H1 (cell line): ENCODE measurements around the gene ACKR2. TPM values are rescaled to one million over a fixed set of nuclear protein-coding genes. Genes with fewer than 3 reads are reported as not detected.

Source experiments
- CTCF ChIA-PET: fragments of 300-600 bp; sonication (Branson Sonifier 250); formaldehyde crosslinking; loops from one replicate; lab custom pipeline; 2021; ENCODE audit not compliant: partially characterized antibody; lab: Charles Lee
- POLR2A ChIA-PET: fragments of 300-600 bp; sonication (Branson Sonifier 250); formaldehyde crosslinking; loops from one replicate; lab custom pipeline; 2021; ENCODE audit warnings: inconsistent platforms; ENCODE audit not compliant: partially characterized antibody; lab: Charles Lee
- DNase-seq, 2 experiments: peaks; one replicate each; pipeline versions ENCODE4 v3.0.0 to v3.0.0-alpha.2; 2010 to 2022; ENCODE audit warnings: low spot score in 2 of 2, low read depth in 1 of 2, mixed read lengths in 1 of 2
- FAIRE-seq: peaks from 2 replicates; lab custom pipeline; 2011; peaks lifted over from hg19 to GRCh38; lab: Jason Lieb, UNC
- H2AFZ ChIP-seq: 2 replicates; pipeline ENCODE4 v1.8.1; 2012; ENCODE audit warnings: low read length, inconsistent platforms
- H2AK5ac ChIP-seq: 2 replicates; pipeline ENCODE4 v1.6.1; 2013; ENCODE audit warnings: low read depth, low read length
- H2BK120ac ChIP-seq: replicated peaks from 2 replicates; pipeline ENCODE3; 2013; ENCODE audit warnings: low read depth, low read length, inconsistent platforms
- H2BK12ac ChIP-seq: 2 replicates; pipeline ENCODE4 v1.6.1; 2013; ENCODE audit warnings: low read depth, low read length
- H2BK15ac ChIP-seq: 2 replicates; pipeline ENCODE4 v1.6.1; 2013; ENCODE audit warnings: low read length
- H2BK20ac ChIP-seq: 2 replicates; pipeline ENCODE4 v1.6.1; 2013; ENCODE audit warnings: low read length
- H2BK5ac ChIP-seq: 2 replicates; pipeline ENCODE4 v1.6.1; 2013; ENCODE audit warnings: low read depth, low read length
- H3K14ac ChIP-seq: 2 replicates; pipeline ENCODE4 v1.6.1; 2013; ENCODE audit warnings: inconsistent platforms; ENCODE audit not compliant: insufficient read length
- H3K18ac ChIP-seq: 2 replicates; pipeline ENCODE4 v1.6.1; 2013; ENCODE audit warnings: low read length; ENCODE audit errors: extremely low read depth
- H3K23ac ChIP-seq: 2 replicates; pipeline ENCODE4 v1.6.1; 2013; ENCODE audit warnings: inconsistent platforms; ENCODE audit not compliant: insufficient read length
- H3K23me2 ChIP-seq: 2 replicates; pipeline ENCODE4 v1.6.1; 2013; ENCODE audit warnings: low read depth, low read length
- H3K27ac ChIP-seq: 2 replicates; pipeline ENCODE4 v1.6.1; 2011; ENCODE audit warnings: low read depth, low read length, inconsistent platforms
- H3K27me3 ChIP-seq, 4 experiments: replicated peaks in 1 of 4; 1 replicate in 1 of 4; 2 replicates in 3 of 4; pipeline versions ENCODE4 v1.6.1 to v1.8.1; 2011 to 2013; ENCODE audit warnings: low read length in 3 of 4, mild to moderate bottlenecking in 3 of 4, inconsistent platforms in 2 of 4, mixed read lengths in 2 of 4, moderate library complexity in 1 of 4; ENCODE audit not compliant: control insufficient read depth in 3 of 4, insufficient read depth in 3 of 4; ENCODE audit errors: extremely low read depth in 1 of 4
- H3K36me3 ChIP-seq, 4 experiments: 2 replicates each; pipeline versions ENCODE4 v1.6.1 to v1.8.1; 2011 to 2013; ENCODE audit warnings: mild to moderate bottlenecking in 4 of 4, low read length in 3 of 4, moderate library complexity in 2 of 4, control low read depth in 1 of 4, inconsistent platforms in 1 of 4; ENCODE audit not compliant: insufficient read depth in 4 of 4, control insufficient read depth in 2 of 4
- H3K4ac ChIP-seq: replicated peaks from 2 replicates; pipeline ENCODE3; 2013; ENCODE audit warnings: low read length, low read depth, mixed read lengths, inconsistent platforms; ENCODE audit not compliant: insufficient read length
- H3K4me1 ChIP-seq, 4 experiments: replicated peaks in 1 of 4; 1 replicate in 1 of 4; 2 replicates in 3 of 4; pipeline versions ENCODE4 v1.6.1 to v1.8.1; 2011 to 2013; ENCODE audit warnings: low read length in 3 of 4, inconsistent platforms in 2 of 4, mixed read lengths in 1 of 4; ENCODE audit not compliant: insufficient read depth in 4 of 4, control insufficient read depth in 3 of 4
- H3K4me2 ChIP-seq, 2 experiments: 2 replicates each; pipeline versions ENCODE4 v1.6.1 to v1.8.1; 2011 to 2013; ENCODE audit warnings: low read depth in 2 of 2, low read length in 2 of 2, control low read depth in 1 of 2, inconsistent platforms in 1 of 2, mild to moderate bottlenecking in 1 of 2; ENCODE audit not compliant: insufficient read depth in 1 of 2
- H3K4me3 ChIP-seq, 4 experiments: fragments of 200-600, 300-600 bp in 1 of 4; sonication (generic), shearing (Covaris generic), sonication (Bioruptor Twin) in 1 of 4; 2 replicates each; pipeline versions ENCODE4 v1.5.1 to v1.8.1; 2011 to 2016; ENCODE audit warnings: low read length in 4 of 4, low read depth in 3 of 4, control low read depth in 2 of 4, inconsistent platforms in 2 of 4, mild to moderate bottlenecking in 2 of 4, mixed read lengths in 1 of 4, moderate library complexity in 1 of 4; ENCODE audit not compliant: insufficient read depth in 2 of 4; ENCODE audit errors: extremely low read depth in 1 of 4
- H3K56ac ChIP-seq: replicated peaks from 2 replicates; pipeline ENCODE3; 2013; ENCODE audit warnings: low read depth, mild to moderate bottlenecking, mixed read lengths, low read length, inconsistent platforms; ENCODE audit not compliant: insufficient read length
- H3K79me1 ChIP-seq: 2 replicates; pipeline ENCODE4 v1.6.1; 2013; ENCODE audit warnings: low read depth, low read length, control low read depth
- H3K79me2 ChIP-seq, 2 experiments: 2 replicates each; pipeline versions ENCODE4 v1.6.1 to v1.8.1; 2012 to 2013; ENCODE audit warnings: low read length in 2 of 2, mild to moderate bottlenecking in 2 of 2, inconsistent platforms in 1 of 2; ENCODE audit not compliant: insufficient read depth in 2 of 2, control insufficient read depth in 1 of 2
- H3K9ac ChIP-seq, 4 experiments: replicated peaks in 1 of 4; 1 replicate in 1 of 4; 2 replicates in 3 of 4; pipeline versions ENCODE4 v1.6.1 to v1.8.1; 2011 to 2013; ENCODE audit warnings: low read depth in 3 of 4, low read length in 3 of 4, control low read depth in 2 of 4, mild to moderate bottlenecking in 2 of 4, moderate library complexity in 2 of 4, inconsistent platforms in 1 of 4; ENCODE audit errors: extremely low read depth in 1 of 4
- H3K9me3 ChIP-seq, 2 experiments: 2 replicates each; pipeline versions ENCODE4 v1.6.1 to v1.8.1; 2012 to 2013; ENCODE audit warnings: mild to moderate bottlenecking in 2 of 2, moderate library complexity in 2 of 2, control low read depth in 1 of 2, inconsistent platforms in 1 of 2, low read depth in 1 of 2, low read length in 1 of 2, mixed read lengths in 1 of 2; ENCODE audit not compliant: insufficient read depth in 2 of 2
- H4K20me1 ChIP-seq, 2 experiments: replicated peaks in 1 of 2; 2 replicates each; pipeline versions ENCODE3 to v1.8.1; 2011 to 2013; ENCODE audit warnings: inconsistent platforms in 2 of 2, low read length in 2 of 2, mild to moderate bottlenecking in 1 of 2; ENCODE audit not compliant: insufficient read depth in 2 of 2, control insufficient read depth in 1 of 2
- H4K5ac ChIP-seq: 2 replicates; pipeline ENCODE4 v1.6.1; 2013; ENCODE audit warnings: low read length, low read depth, mixed read lengths, inconsistent platforms; ENCODE audit not compliant: insufficient read length
- H4K8ac ChIP-seq: 2 replicates; pipeline ENCODE4 v1.8.0; 2013; ENCODE audit warnings: mild to moderate bottlenecking, moderate library complexity, low read length, inconsistent platforms; ENCODE audit not compliant: insufficient read depth; ENCODE audit errors: extremely low read depth
- H4K91ac ChIP-seq: replicated peaks from 2 replicates; pipeline ENCODE3; 2013; ENCODE audit warnings: low read length, mixed read lengths, inconsistent platforms; ENCODE audit not compliant: insufficient read length
- GABPA ChIP-seq: IDR thresholded peaks from 2 replicates; pipeline ENCODE4 v1.6.1; 2011; ENCODE audit warnings: mild to moderate bottlenecking, low read length, moderate library complexity, borderline replicate concordance; ENCODE audit not compliant: insufficient read depth
- KDM5A ChIP-seq: fragments of 200-600 bp; IDR thresholded peaks from 2 replicates; pipeline ENCODE4 v1.7.1; 2012; ENCODE audit warnings: mild to moderate bottlenecking, low read length, inconsistent platforms, mixed read lengths
- TAF1 ChIP-seq: IDR thresholded peaks from 2 replicates; pipeline ENCODE4 v1.6.1; 2011; ENCODE audit warnings: mild to moderate bottlenecking, low read depth, low read length
- TCF12 ChIP-seq: IDR thresholded peaks from 2 replicates; pipeline ENCODE4 v1.6.1; 2011; ENCODE audit warnings: low read depth, mild to moderate bottlenecking, low read length
- WGBS, 2 experiments: shearing (Covaris generic) in 1 of 2; methylation state at CpG; one replicate each; pipeline versions ENCODE4 v1.1.6 to v1.1.7; 2013 to 2015; ENCODE audit warnings: low lambda C conversion rate in 2 of 2, mixed read lengths in 2 of 2, inconsistent platforms in 1 of 2, low coverage in 1 of 2, missing lambda C conversion rate in 1 of 2; ENCODE audit not compliant: insufficient replicate concordance in 2 of 2, insufficient coverage in 1 of 2, insufficient read length in 1 of 2; ENCODE audit errors: extremely low coverage in 1 of 2, missing lambda C conversion rate in 1 of 2; 5-methylcytosine and 5-hydroxymethylcytosine counted together
- polyA plus RNA-seq, 7 experiments: library from polyadenylated mRNA; depleted of rRNA in 3 of 7; stranded (reverse) in 5 of 7; unstranded in 2 of 7; fragments of >200 nt in 5 of 7; fragments of 200-250 nt in 2 of 7; gene quantifications; 1 replicate in 5 of 7; 2 replicates in 1 of 7; 4 replicates in 1 of 7; pipeline versions ENCODE4 v1.2.1 to v1.2.3, GENCODE V29; 2011 to 2013; ENCODE audit warnings: missing spikeins in 2 of 7, mixed read lengths in 2 of 7
- total RNA-seq: library from RNA; stranded (reverse); fragmentation: NEBNext Ultra II Directional; extraction: Animal tissue kit (Norgen Biotek cat#: 25700); gene quantifications from 2 replicates; pipeline ENCODE4 v1.2.1, GENCODE V29; 2021

Gene ACKR2
- total and polyA plus RNA-seq, 2 of the 8 experiments (the other 6 are each of a cell fraction or from before 2014, with no cell fraction given): 0.09 to 0.12 TPM

DNA sequence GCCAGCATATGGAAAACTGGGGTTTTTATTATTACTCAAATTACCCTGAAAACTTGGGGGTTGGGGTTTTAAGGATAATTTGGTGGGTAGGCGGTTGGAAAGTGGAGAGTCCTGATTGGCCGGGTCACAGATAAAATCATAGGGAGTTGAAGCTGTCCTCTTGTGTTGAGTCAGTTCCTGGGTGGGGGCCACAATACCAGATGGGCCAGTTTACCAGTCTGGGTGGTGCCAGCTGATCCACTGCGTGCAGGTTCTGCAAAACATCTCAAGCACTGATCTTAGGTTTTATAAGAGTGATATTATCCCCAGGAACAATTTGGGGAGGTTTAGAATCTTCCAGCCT is 91.8 kb downstream of the ACKR2 start:
- H3K4me2 ChIP-seq: no peak overlapping the region

More for the DNA sequence above, 91.8 kb downstream of the ACKR2 start:
- no peaks in the 10 kb centered on the region for H3K27me3 ChIP-seq
- ChIA-PET POLR2A (no interaction called here), CTCF (interaction anchor here (0.6 to 1.1 kb wide), 2 partner anchors 12 to 40 kb away, joined by 3 read pairs; no protein-coding TSS in a partner anchor)
- no peak overlapping the region for H2BK20ac ChIP-seq
- H2BK15ac ChIP-seq: no peak overlapping the region
- H4K5ac ChIP-seq: no peak overlapping the region
- H3K79me2 ChIP-seq: no peaks in the 10 kb centered on the region
- no peak overlapping the region for H3K56ac ChIP-seq
- no peak for FAIRE-seq
- 96% methylated on average over 3 of the region's 3 CpGs; no CpG with 5 or more reads in 1 of the 2 experiments for WGBS, 2 experiments
- no peak overlapping the region for H3K4me3 ChIP-seq
- no peak overlapping the region for H3K27ac ChIP-seq
- DNase-seq: no peak
- H3K4ac ChIP-seq: no peak overlapping the region
- no peaks in the 10 kb centered on the region for H3K36me3 ChIP-seq
- no peaks in the 10 kb centered on the region for H3K4me1 ChIP-seq
- no peak overlapping the region for H2BK5ac ChIP-seq
- H2AK5ac ChIP-seq: no peak overlapping the region
- H4K8ac ChIP-seq: no peak overlapping the region
- no peak overlapping the region for H2BK120ac ChIP-seq
- H3K79me1 ChIP-seq: no peaks in the 10 kb centered on the region
- H3K18ac ChIP-seq: no peak overlapping the region
- H3K23me2 ChIP-seq: no peaks in the 10 kb centered on the region
- H3K23ac ChIP-seq: no peak overlapping the region
- no peak overlapping the region for H2BK12ac ChIP-seq
- TF ChIP-seq TAF1 (no peak), KDM5A (no peak), GABPA (no peak), TCF12 (no peak)
- H3K14ac ChIP-seq: no peak overlapping the region
- H3K9me3 ChIP-seq: no peaks in the 10 kb centered on the region; a peak in 1 of 4 replicates
- H4K91ac ChIP-seq: no peak overlapping the region
- no peak overlapping the region for H2AFZ ChIP-seq
- H4K20me1 ChIP-seq: no peaks in the 10 kb centered on the region
- H3K9ac ChIP-seq: no peak overlapping the region
